H1 (cell line): ENCODE measurements around the gene HAO2. TPM values are rescaled to one million over a fixed set of nuclear protein-coding genes. Genes with fewer than 3 reads are reported as not detected.

ENCODE experiments used
- CBX5 ChIP-seq: fragments of 300-800, 300-1000 bp; sonication (generic); IDR thresholded peaks from 2 replicates; pipeline ENCODE4 v1.7.1; 2016; ENCODE audit warnings: antibody characterized with exemption, low read length, low read depth
- CBX8 ChIP-seq: fragments of 300-800, 300-1000 bp; sonication (generic); IDR thresholded peaks from 2 replicates; pipeline ENCODE4 v1.7.1; 2016; ENCODE audit warnings: low read depth, low read length, borderline replicate concordance
- HDAC6 ChIP-seq: IDR thresholded peaks from one replicate; pipeline ENCODE4 v1.7.1; 2012; ENCODE audit warnings: low read depth, mild to moderate bottlenecking, inconsistent platforms, low read length, moderate library complexity
- JUN ChIP-seq: IDR thresholded peaks from 2 replicates; pipeline ENCODE4 v1.6.1; 2011; ENCODE audit warnings: low read depth, mild to moderate bottlenecking, improper control_type of control experiment, low read length
- JUND ChIP-seq: IDR thresholded peaks from 2 replicates; pipeline ENCODE4 v1.6.1; 2011; ENCODE audit warnings: mild to moderate bottlenecking, improper control_type of control experiment, low read length
- RNF2 ChIP-seq: fragments of 200-900, 300-1000 bp; sonication (generic); IDR thresholded peaks from 2 replicates; pipeline ENCODE4 v1.7.1; 2016; ENCODE audit warnings: borderline replicate concordance, low read depth, mild to moderate bottlenecking, antibody characterized with exemption, low read length; ENCODE audit not compliant: poor library complexity, severe bottlenecking; ENCODE audit errors: missing control alignments
- RXRA ChIP-seq: IDR thresholded peaks from 2 replicates; pipeline ENCODE4 v1.6.1; 2011; ENCODE audit warnings: low read depth, mild to moderate bottlenecking, low read length, moderate library complexity; ENCODE audit not compliant: insufficient read depth
- SP4 ChIP-seq: IDR thresholded peaks from 2 replicates; pipeline ENCODE4 v1.6.1; 2012; ENCODE audit warnings: low read length, inconsistent platforms
- TAF7 ChIP-seq: optimal IDR thresholded peaks from 2 replicates; pipeline ENCODE3; 2011; ENCODE audit warnings: low read depth, mild to moderate bottlenecking, inconsistent platforms, low read length, moderate library complexity, borderline replicate concordance
- polyA plus RNA-seq, 7 experiments: library from polyadenylated mRNA; depleted of rRNA in 3 of 7; stranded (reverse) in 5 of 7; unstranded in 2 of 7; fragments of >200 nt in 5 of 7; fragments of 200-250 nt in 2 of 7; gene quantifications; 1 replicate in 5 of 7; 2 replicates in 1 of 7; 4 replicates in 1 of 7; pipeline versions ENCODE4 v1.2.1 to v1.2.3, GENCODE V29; 2011 to 2013; ENCODE audit warnings: missing spikeins in 2 of 7, mixed read lengths in 2 of 7
- total RNA-seq: library from RNA; stranded (reverse); fragmentation: NEBNext Ultra II Directional; extraction: Animal tissue kit (Norgen Biotek cat#: 25700); gene quantifications from 2 replicates; pipeline ENCODE4 v1.2.1, GENCODE V29; 2021

Gene HAO2
- total and polyA plus RNA-seq, 2 of the 8 experiments (the other 6 are each of a cell fraction or from before 2014, with no cell fraction given): not detected

DNA sequence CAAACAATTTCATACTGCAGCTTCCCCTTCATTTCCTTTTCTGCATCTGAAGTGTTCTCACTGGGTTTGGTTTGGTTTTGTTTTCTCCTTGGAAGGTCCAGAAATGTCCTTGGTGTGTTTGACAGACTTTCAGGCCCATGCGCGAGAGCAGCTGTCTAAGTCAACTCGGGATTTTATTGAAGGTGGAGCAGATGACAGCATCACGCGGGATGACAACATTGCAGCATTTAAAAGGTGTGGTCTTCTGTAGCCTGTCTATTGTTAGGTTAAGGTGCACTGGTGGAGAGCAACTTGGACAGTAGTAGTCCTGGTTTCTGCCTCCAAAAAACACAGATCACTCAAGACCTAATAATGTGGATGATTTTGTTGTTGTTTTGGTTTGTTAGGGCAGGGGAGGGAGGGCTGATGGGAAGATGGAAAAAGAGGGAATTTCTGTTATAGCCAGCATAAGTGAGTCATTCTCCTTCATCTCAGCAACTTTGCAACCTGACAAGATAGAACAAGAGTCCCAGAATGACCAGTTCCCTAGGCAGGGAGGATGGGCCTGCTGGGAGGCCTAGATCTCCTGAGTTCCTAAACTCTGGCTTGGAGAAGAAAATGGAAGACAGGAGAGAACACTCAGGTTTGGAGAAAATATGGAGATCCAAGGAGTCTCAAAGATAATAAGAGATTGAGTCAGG lies 12.5 kb downstream of the HAO2 start (continued):
- no peak for TF ChIP-seq RNF2
- no peak for TF ChIP-seq JUN
- no peak for TF ChIP-seq CBX5
- no peak for TF ChIP-seq SP4
- TF ChIP-seq TAF7: no peak
- no peak for TF ChIP-seq CBX8
- no peak for TF ChIP-seq RXRA
- no peak for TF ChIP-seq HDAC6
- TF ChIP-seq JUND: no peak
